ENCODE data around the gene PCCA.

PCCA gene

DNA sequence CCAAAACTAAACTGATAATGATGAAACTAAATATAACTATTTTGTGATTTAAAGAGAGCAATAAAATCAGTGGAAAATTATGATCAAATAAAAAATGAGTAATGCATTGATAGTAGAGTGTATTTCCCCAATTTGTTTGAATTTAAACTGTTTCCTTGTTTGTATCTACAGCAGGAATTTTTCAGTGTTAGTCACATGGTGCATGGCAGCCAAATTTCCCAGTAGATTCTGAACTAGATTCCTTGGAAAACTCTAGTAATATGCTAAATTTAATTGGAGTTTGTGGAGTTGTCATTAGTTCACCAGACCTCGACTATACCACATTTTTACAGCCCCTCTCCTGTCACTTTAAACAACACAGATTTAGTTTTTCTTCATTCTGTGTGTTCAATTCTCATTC, 156.2 kb downstream of the PCCA start:
- Histone ChIP-seq H3K9ac (ENCODE audit: low read length) (no peak overlapping the region), H2AFZ (ENCODE audit: low read length) (no peak overlapping the region), H3F3A (ENCODE audit: insufficient read depth, low read length) (no peaks in the 10 kb centered on the region), H3K4me2 (ENCODE audit: low read length) (no peak overlapping the region), H4K20me1 (ENCODE audit: insufficient read depth, low read length) (no peaks in the 10 kb centered on the region), H3K9me2 (ENCODE audit: low read depth, low read length) (no peaks in the 10 kb centered on the region), H3K4me1 (ENCODE audit: insufficient read depth, low read length, severe bottlenecking) (no peaks in the 10 kb centered on the region), H3K36me3 (ENCODE audit: insufficient read depth, low read length) (no peaks in the 10 kb centered on the region), H3K4me3 (ENCODE audit: low read depth, low read length, poor library complexity, severe bottlenecking) (no peak overlapping the region), H3K9me3 (ENCODE audit: low read length) (no peaks in the 10 kb centered on the region; the same call in 1 of the 2 replicates), H3K79me2 (ENCODE audit: insufficient read depth, low read length) (no peaks in the 10 kb centered on the region), H3K27ac (ENCODE audit: low read depth, low read length, poor library complexity, severe bottlenecking) (no peak overlapping the region), H3K27me3 (ENCODE audit: insufficient read depth, low read length) (no peaks in the 10 kb centered on the region)
- TF ChIP-seq EZH2 (IDR thresholded peaks at IDR 0.05; ENCODE audit: borderline replicate concordance, low read length) = no peak
- TF ChIP-seq CTCF (IDR thresholded peaks at IDR 0.05; ENCODE audit: low read length) = no peak

DNA sequence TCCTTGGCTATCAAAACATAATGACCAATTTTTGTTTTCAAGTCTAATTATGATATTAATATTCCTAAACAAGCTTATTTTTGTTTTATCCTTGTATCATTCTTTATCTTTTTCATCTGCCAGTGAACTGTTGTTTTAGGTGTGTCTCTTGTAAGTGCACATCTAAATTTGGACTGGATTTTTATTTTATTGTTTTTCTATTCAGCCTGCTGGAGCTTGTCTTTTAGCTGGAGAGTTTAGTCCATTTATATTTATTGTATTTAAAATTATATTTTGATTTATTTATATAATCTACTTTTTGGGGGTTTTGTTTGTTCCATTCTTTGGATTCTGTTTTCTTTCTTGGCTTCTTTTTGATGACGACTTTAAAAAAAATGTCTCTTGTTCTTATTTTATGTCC, 159.0 kb downstream of the PCCA start:
- H3K4me2 ChIP-seq (ENCODE audit: low read length) = no peak overlapping the region
- no peak overlapping the region for H3K4me3 ChIP-seq (ENCODE audit: low read depth, low read length, poor library complexity, severe bottlenecking)
- H3K9me2 ChIP-seq (ENCODE audit: low read depth, low read length) = no peaks in the 10 kb centered on the region
- H3K27me3 ChIP-seq (ENCODE audit: insufficient read depth, low read length) = no peaks in the 10 kb centered on the region
- no peaks in the 10 kb centered on the region for H4K20me1 ChIP-seq (ENCODE audit: insufficient read depth, low read length)
- no peak overlapping the region for H3K27ac ChIP-seq (ENCODE audit: low read depth, low read length, poor library complexity, severe bottlenecking)
- no peaks in the 10 kb centered on the region for H3K79me2 ChIP-seq (ENCODE audit: insufficient read depth, low read length)
- H3K4me1 ChIP-seq (ENCODE audit: insufficient read depth, low read length, severe bottlenecking) = no peaks in the 10 kb centered on the region
- no peak overlapping the region for H2AFZ ChIP-seq (ENCODE audit: low read length)
- H3K9me3 ChIP-seq (ENCODE audit: low read length) = no peaks in the 10 kb centered on the region; the same call in 1 of the 2 replicates
- H3K9ac ChIP-seq (ENCODE audit: low read length) = no peak overlapping the region
- no peaks in the 10 kb centered on the region for H3F3A ChIP-seq (ENCODE audit: insufficient read depth, low read length)
- H3K36me3 ChIP-seq (ENCODE audit: insufficient read depth, low read length) = no peaks in the 10 kb centered on the region
- TF ChIP-seq CTCF (IDR thresholded peaks at IDR 0.05; ENCODE audit: low read length) (no peak), EZH2 (IDR thresholded peaks at IDR 0.05; ENCODE audit: borderline replicate concordance, low read length) (no peak)

- H3F3A ChIP-seq (ENCODE audit: insufficient read depth, low read length) = no peaks in the 10 kb centered on the region
- H2AFZ ChIP-seq (ENCODE audit: low read length) = no peak overlapping the region
- H3K4me3 ChIP-seq (ENCODE audit: low read depth, low read length, poor library complexity, severe bottlenecking) = no peak overlapping the region
- no peaks in the 10 kb centered on the region for H3K79me2 ChIP-seq (ENCODE audit: insufficient read depth, low read length)
- no peaks in the 10 kb centered on the region; the same call in 1 of the 2 replicates for H4K20me1 ChIP-seq (ENCODE audit: insufficient read depth, low read length)
- no peaks in the 10 kb centered on the region for H3K4me1 ChIP-seq (ENCODE audit: insufficient read depth, low read length, severe bottlenecking)
- TF ChIP-seq CTCF (IDR thresholded peaks at IDR 0.05; ENCODE audit: low read length) (no peak), EZH2 (IDR thresholded peaks at IDR 0.05; ENCODE audit: borderline replicate concordance, low read length) (no peak)
- no peaks in the 10 kb centered on the region for H3K9me3 ChIP-seq (ENCODE audit: low read length)
- no peak overlapping the region for H3K9ac ChIP-seq (ENCODE audit: low read length)
- H3K27me3 ChIP-seq (ENCODE audit: insufficient read depth, low read length) = no peaks in the 10 kb centered on the region
- H3K4me2 ChIP-seq (ENCODE audit: low read length) = no peak overlapping the region
- H3K27ac ChIP-seq (ENCODE audit: low read depth, low read length, poor library complexity, severe bottlenecking) = no peak overlapping the region
- H3K36me3 ChIP-seq (ENCODE audit: insufficient read depth, low read length) = no peaks in the 10 kb centered on the region
- no peaks in the 10 kb centered on the region for H3K9me2 ChIP-seq (ENCODE audit: low read depth, low read length)
Measured at GRCh38 chr13:100254002-100254401, 165.1 kb downstream of the PCCA start.

All from OCI-LY1 (cell line).